Right lung (tissue), 5 donors: Measurements from ENCODE around the gene PARS2. TPM values are rescaled to one million over a fixed set of nuclear protein-coding genes. Genes with fewer than 3 reads are reported as not detected.

ENCODE experiments used
- DNase-seq, 2 donors: peaks; one replicate each; pipeline ENCODE4 v3.0.0-alpha.2; 2013
- polyA plus RNA-seq, 5 donors: library from polyadenylated mRNA; unstranded; fragments of 120-200 nt; gene quantifications; one replicate each; pipeline versions ENCODE4 v1.2.1 to v1.2.3, GENCODE V29; 2013; ENCODE audit warnings: inconsistent platforms in 1 of 5, low replicate concordance in 1 of 5; ENCODE audit not compliant: insufficient read length in 5 of 5, insufficient read depth in 1 of 5

The PARS2 gene
- polyA plus RNA-seq, 5 donors, result 4.9 to 6.0 (median 5.4) TPM

DNA sequence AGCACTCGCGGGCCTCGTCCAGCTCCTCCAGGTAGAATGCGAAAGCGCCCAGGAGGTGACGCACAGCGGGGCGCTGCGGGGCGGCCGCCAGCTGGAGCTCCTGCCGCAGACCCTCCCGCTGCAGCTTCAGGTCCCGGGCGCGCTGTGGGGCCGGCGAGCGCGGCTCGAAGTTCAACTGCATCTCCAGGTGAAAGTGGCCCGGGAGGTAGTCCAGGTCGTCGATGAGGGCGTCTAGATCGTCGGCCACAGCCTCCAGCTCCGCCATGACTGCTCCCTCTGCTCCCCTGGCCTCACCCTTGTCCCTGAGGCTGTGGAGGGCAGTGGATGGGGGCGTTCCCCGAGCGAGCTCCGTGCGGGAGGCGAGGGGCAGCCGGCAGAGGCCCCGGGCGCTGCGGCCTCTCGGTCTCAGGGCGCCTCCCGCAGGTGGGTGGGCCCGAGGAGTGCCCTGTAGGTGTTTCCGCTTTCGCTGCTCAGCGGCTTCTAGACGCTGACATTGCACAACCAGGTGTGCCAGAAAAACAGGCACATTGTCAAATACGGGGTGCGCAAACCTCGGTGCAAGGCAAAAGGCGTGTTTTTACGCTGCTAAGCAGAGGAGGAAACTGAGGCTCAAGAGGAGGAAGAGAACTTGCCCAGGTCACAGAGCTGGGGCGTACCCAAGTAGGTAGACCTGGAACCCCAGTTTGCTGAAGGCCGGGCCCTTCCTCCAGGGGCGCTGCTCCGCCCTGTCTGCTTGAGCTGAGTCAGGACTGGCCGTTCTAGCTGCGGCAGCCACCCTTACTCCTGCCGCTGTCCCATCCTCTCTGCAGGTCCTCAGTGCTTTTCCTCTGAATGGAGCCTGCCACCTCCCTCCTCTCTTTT lies 36.8 kb upstream of the PARS2 start, which contains the start of gene TTC22:
Gene TTC22 (minus strand): TSS at position 425 of the 861 bp plus-strand sequence. CDS start 160 bp downstream, at position 265.
- DNase-seq, result peak; percentile 35 to 57

DNA sequence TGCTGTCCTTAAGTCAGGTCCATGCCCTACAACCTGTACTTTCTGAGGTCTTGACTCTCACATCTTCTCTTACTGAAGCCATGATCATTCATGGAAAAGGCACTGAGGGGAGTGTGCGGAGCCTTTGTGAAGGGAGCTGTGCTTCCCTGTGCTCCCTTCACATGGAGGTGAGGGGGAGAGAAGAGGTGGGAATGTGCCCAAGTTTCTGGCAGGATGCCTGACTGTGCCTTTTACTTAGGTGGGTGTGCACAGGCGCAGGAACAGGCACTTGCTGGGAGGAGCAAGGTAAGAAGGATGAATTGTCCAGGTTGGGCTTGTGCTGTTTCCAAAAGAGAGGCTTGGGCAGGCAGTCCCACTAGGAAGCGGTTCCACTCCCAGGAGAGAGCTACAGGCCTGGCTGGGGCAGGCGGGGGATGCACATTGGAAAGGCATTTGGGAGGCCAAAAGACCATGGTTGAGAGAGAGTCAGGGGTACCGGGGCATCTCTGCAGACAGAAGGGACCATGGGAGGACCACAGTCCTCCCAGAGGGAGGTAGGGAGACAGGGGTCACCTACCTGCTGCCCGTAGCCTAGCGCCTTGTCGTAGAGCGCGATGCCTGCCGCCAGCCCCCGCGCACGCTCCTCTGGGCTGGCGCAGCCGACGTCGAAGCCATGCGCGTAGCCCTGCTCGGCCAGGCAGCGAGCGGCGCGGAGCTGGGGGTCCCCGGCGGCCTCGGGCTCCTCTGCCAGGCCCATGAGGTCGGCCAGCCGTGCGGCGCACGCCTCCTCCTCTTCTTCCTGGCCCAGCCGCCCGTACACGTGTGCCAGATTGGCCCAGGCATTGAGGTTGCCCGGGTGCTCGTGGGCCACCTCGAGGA lies 35.9 kb upstream of the PARS2 start:
- no peak for DNase-seq

DNA sequence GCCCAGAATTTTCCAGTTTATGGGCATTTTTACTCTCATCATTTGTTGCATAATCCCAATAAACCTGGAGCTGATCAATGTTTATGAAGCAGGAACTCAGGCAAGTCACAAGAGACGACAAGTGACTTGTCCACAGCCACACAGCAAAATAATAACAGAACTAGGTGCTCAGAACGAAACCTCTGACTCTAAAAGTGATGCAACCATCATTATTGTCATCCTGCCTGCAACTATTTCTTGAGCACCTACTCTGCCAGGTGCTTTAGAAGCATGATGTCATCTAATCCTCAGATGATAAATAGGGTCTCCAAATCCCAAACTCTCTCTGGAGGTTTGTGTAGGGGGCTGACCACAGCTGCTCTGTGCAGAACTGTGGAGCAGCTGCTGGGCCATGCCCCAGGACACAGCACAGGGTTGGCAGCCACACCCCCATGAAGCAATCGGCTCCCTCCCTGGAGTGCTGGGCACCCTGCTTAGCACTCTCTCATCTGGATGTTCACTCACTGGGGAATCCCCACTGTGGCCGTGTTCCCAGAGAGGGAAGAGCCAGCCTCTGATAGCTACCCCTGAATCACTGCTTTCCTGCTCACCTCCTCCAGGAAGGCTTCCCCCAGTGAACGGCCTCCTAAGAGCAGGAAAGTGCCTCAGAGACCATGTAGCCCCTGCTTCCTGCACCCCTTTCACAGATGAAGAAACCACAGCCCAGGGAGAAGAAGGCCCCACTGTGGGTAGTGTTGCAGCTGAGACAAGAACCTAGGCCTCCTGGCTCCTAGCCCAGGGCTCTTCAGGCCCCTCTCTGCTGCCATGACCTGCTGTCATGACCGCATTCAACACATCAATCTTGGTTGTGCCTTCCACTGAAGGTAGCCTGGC lies 34.7 kb upstream of the PARS2 start:
- DNase-seq, result no peak

DNA sequence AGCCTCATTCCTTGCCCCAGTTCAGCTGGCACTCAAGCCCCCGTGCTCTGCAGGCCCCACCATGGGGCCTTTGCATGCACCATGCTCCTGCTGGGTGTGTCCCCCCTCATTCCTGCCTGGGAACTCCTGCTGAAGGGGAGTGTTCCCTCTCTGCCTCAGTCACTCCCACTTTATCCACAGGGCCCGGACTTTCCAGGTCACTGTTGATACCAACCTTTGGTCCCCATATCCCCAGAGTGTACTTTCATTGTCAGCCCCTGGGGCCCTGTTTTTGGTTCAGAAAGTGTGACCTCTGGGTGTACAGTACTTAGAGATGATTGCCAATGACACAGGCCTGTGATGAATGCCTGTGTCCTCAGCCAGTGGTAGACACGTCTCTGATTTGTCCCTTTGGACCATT lies 33.9 kb upstream of the PARS2 start:
- no peak for DNase-seq

DNA sequence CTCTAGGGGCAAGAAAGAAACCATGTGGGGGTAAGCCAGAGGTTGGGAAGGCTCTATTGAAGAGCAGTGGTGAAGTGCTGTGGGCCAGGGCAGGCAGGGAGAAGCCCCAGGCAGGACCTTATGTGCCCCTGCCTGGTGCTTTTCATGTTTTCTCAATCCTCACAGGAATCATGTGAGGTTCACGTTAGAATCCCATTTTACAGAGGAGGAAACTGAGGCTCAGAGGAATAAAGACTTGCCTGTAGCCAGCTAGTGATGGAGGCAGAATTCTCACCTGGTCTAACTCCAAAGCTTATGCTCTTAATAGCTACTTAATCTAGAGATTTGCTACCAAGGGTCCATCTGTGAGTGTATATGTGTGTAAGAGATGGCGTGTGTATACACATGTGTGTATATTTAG lies 32.6 kb upstream of the PARS2 start:
- DNase-seq, result no peak

DNA sequence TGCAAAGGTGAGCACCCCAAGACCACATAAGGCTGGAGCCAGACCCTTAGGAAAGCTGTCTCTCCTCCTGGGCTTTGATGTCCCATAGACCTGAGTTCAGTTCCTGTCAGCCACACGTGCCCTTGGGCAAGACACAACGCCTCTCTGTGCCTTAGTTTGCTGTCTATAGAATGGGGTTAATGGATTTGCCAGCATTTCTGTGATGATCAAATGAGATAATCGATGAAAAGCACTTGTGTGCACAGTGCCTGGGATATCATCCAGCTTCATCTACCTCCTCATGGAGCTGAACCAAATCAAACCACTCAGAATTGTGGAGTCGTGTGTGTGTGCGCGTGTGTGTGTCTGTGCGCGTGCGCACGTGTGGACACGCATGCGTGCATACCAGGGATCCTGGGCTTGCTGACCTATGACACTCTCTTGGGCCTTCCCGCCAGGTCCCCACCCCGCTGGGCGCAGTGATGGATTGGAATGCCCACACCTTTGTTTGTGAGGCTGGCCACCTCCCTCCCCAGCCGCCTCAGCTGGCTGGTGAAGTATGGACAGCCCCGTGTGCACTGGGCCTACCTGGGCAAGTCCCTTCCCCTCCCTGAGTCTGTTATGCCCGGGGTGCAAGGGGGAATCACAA lies 31.6 kb upstream of the PARS2 start:
- DNase-seq, result no peak

DNA sequence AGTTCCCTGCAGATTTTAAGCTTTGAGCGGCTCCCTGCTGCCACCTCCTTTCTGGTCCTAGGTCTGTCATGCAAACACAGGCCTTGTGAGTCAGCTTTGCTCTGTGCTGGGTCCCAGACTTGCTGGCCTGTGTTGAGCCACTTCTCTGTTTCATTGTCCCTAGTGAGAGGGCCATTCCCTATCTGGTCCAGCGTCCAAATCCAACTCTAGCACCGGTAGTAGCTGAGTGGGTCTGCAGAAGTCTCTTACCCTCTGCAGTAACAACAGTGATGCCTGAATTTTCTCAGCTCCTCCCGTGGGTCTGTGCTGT lies 31.0 kb upstream of the PARS2 start:
- no peak for DNase-seq

DNA sequence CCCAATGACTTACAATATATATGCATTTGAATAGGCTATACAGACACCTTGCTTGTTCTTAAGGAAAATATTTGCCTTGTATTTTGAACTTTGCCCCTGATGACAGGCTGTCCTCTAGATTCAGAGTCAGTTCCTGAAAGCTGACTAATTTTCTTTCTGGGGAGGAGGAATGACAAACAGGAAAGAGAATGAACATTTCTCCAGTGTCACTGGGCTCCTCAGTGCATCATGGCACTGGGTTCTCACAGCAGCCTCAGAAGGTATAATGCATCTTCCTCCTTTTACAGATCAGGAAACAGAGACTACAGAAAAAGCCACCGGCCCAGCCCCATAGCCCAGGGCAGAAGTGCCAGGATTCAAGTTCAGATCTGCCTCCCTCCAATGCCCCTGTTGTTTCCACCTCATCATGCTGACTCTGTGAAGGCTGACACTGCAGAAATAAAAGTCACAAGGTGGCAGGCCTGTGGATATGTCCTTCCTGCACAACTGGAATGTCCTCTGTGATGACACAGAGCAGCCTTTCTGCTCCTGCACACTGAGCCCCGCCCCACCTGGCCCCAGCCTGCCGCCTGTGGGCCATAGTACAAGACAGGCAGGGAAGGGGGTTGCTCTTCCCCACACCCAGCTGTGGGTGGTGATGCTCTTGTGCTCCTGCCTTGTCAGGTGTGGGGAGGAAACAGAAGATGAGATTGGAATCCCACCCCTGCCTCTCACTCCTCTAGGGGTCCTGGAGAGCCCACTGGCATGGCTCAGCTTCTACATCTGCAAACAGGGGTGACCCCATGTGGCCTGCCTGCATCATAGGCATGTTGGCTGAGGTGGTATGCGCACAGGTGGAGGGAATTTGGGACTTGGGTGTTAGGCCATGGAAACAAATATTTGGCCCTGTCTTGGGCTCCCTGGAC lies 30.4 kb upstream of the PARS2 start:
- DNase-seq, result no peak

DNA sequence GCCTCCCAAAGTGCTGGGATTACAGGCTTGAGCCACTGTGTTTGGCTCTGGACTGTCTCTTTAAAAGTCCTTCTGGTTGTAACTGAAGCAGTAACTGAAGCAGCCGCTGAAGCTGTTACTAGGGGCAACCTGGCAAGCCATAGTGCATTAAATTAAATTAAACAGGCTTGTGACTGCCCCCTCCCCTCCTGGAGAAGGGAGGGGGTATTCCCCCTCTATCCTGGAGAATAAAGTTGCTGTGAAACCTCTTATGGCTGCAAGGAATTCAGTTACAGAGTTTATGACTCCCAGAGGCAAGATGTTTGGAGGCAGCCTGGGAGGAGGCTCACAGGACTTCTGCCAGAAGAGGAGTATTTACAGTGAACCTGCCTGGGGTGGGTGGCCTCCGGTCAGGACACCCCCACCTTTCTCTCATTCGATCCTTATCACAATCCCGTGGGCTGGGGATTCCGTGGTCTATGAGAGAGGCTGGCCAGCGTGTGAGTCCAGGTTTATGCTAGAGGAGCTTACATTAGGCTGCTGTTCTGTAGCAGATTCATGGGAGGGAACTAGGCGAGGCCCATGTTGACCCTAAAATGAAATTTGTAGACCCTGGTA lies 28.5 kb upstream of the PARS2 start:
- DNase-seq, result peak in 1 of 2 donors; percentile 23

DNA sequence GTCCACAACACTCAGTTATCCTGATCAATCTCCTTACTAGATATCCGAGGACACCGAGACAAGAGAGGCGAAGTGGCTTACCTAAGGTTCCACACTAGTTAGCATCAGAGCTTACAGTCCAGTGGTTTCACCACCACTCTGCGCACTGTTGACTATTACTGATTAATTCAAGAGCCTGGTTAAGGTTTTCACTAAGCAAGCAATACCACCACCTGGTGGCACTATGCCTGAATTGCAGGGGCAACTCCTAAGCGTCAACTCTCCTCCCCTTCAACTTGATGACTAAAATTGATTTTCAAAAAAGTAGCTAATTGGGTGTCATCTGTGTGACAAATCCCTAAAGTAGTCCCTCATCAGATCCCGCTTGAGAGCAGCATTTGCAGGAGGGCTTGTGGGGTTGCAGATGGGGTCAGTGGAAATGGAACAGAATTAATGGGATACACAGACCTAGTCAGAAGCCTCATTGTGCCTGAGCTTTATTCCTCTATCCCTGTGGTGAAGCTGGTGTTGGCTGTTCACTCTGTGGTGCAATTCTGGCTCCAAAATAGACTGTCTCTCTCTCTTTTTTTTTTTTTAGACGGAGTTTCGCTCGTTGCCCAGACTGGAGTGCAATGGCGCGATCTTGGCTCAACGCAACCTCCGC lies 27.7 kb upstream of the PARS2 start:
- DNase-seq, result no peak

DNA sequence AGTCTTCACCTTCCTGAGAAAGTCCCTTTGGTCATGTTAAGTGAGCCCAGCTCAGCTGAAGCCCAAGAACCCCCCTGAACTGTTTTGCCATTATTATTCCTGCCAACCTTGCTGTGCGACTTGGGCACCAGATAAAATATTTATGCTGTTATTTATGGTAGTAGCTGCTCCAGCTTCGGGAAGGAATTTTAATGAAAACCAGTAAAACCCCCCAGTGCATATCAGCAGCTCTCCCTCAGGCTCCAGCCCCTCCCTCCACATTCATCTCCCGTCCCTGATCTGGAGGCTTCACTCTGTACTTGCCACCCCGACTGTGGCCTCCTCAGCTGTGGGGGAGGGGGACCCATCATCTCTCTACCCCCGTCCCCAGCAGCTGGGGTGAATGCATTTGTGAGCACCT lies 24.1 kb upstream of the PARS2 start:
- DNase-seq, result no peak

DNA sequence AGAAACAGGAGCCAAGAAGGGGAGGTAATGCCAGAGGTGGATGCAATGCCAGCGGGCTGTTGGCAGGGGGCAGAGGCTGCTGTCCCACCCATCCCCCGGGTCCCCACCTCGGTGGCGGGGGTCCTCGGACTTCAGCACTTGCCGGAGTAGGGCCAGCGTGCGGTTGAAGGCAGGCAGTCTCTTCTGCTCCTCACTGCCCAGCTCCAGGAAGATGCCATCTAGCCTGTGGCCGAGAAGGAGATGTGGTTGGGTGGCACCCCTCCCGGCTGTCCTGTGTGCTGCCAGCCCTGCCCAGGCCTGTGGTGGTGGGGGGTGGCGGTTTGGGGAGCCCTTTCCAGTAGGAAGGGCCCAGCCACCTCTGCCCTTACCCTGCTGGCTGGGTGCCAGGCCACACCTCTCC lies 23.3 kb upstream of the PARS2 start:
- DNase-seq, result no peak

DNA sequence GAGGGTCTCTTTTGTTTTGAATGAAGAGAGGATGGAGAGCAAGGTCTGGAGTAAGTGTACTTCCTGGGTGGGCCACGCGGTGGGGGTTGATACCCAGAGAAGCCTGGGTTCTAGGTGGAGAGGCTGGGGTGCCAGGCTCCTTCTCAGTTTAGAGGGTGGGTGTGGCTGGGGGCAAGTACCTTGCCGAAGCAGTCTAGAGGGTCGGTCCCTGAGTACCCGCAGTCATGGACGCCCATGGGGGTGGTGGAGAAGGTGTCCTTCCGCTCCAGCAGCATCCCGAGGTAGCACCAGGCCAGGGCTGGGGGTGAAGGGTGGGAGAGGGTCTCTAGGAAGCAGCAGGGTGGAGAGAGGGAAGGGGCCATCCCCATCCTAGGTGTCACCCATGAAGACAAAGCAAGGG lies 22.5 kb upstream of the PARS2 start:
- no peak for DNase-seq

DNA sequence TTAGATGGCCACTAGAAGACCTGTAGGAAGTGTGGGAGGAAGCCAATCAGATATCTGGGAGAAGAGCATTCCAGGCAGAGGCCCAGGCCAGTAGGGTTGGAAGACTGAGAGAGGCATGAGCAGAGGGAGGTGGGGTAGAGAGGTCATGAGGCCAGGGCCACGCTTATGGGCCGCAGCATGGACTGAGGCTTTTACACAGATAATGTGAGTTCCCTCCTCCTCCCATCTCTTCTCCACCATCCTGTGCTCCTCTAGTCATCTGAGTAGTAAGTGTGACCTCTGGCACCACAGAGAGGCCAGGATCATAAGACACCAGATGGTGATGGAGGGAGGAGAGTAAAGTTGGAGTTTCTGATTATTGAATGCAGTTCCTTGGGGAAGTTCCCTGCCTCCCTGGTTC lies 19.7 kb upstream of the PARS2 start:
- DNase-seq, result no peak

DNA sequence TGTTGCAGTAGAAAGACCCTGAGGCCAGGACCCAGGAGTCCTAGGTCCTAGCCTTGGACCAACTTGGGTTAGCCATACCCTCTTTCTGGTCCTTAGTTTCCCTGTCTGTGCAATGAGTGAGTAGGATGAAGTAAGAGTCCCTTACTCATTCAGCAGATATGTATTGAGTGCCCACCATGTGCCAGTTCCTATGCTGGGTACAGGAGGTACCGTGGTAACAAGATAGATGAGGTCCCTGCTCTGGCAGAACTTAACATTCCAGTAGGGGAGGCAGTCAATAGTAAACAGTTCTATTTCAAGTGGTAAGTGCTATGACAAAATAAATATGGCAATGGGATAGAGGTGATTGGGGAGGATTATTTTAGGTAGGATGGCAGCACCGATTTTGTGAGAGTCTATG lies 18.3 kb upstream of the PARS2 start:
- DNase-seq, result no peak

DNA sequence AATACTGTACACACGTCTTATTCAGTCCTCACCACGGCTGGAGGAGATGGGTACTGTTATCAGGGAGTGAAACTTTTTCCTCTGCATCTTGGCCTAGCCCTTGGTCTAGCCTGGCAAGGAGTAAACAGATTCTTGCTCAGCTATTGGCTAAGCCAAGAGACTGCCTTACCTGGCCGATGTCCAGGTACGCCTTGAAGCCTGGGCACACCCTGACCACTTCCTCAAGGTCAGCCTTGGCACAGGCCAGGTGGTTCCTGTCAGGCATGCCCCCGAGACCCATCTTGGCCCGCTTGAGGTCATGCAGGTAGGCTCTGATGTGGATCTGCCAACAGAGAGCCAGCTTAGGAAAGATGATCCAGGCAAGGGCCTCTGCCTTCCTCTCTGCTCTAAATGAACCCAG lies 17.8 kb upstream of the PARS2 start:
- DNase-seq, result no peak

DNA sequence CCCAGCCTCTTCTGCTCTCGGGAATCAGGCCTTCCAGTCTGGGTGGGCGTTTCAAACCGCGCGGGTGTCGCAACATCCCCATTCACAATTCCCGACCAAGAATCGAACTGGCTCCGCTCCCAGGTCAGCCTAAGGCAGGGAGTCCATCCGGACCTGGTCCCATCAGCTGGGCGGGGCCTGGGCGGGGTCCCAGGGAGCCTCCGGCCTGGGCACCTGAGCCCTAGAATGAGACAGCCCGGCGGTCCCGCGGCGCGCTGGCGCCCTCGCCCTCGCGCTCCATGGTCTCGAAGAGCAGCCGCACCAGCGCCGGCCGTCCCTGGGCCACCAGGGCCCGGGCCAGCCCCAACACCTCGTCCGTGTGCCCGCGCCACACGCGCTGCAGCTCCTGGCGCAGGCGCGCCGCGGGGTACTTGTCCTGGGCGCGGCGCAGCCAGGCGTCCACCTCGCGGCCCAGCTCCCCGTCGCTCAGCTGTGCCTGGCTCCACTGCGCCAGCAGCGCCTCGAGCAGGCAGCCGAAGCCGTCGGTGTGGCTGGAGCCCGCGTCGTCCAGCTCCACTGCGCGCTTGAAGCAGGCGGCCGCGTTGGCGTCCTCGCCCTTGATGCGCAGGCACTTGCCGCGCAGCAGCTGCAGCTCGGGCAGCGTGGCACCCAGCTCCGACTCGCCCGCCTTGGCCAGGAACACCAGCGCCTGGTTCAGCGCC lies 16.9 kb upstream of the PARS2 start:
- no peak for DNase-seq

DNA sequence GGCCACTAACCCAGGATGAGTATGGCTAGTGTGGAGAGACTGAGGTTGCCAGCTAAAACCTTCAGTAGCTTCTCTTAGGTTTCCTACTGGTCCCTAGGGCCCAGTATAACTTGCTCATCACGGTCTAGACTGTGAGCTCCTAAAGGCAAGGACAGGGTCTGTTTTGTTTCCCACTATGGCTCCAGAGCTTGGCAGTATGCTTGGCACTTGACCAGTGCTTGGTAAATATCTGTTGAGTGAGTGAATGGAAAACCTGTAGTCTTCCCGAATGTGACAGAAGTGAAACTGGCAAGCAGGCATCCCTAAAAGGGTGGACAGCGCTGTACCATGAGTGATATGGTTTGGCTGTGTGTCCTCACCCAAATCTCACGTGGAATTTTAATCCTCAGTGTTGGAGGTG lies 13.1 kb upstream of the PARS2 start:
- no peak for DNase-seq

DNA sequence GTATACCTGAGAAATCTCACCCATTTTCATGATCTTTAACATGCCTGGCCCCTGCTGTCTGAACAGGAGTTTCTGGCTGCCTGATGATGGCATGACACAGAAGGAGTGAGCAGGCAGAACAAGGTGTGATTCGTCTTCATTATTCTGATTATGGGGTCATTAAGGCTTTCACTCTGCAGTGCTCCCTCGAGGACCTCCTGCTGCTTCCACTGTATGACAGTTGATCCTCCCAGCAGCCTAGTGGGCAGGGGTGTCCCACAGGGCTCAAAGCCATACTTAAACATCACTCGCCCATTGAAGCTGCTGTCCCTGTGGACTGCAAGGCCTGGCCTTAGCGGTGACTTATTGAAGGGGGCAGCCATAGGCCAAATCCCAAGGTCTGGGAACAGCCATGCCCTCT lies 12.7 kb upstream of the PARS2 start:
- DNase-seq, result no peak
